Measurements from ENCODE around the gene GNAQ.

DNA sequence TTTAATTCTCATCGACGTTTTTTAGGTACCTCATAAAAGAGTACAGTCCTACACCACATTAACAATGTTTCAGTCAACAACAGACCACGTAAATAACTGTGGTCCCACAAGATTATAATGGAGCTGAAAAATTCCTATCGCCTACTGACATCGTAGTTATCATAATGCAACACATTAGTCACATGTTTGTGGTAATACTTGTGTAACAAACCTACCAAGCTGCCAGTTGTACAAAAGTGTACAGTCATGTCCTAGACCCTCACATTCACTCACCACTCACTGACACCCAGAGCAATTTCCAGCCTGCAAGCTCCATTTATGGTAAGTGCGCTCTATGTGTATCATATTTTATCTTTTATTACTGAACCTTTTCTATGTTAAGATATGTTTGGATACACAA, 16.8 kb downstream of the GNAQ start:
- TF ChIP-seq, protein P1, sequence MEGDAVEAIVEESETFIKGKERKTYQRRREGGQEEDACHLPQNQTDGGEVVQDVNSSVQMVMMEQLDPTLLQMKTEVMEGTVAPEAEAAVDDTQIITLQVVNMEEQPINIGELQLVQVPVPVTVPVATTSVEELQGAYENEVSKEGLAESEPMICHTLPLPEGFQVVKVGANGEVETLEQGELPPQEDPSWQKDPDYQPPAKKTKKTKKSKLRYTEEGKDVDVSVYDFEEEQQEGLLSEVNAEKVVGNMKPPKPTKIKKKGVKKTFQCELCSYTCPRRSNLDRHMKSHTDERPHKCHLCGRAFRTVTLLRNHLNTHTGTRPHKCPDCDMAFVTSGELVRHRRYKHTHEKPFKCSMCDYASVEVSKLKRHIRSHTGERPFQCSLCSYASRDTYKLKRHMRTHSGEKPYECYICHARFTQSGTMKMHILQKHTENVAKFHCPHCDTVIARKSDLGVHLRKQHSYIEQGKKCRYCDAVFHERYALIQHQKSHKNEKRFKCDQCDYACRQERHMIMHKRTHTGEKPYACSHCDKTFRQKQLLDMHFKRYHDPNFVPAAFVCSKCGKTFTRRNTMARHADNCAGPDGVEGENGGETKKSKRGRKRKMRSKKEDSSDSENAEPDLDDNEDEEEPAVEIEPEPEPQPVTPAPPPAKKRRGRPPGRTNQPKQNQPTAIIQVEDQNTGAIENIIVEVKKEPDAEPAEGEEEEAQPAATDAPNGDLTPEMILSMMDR (IDR thresholded peaks at IDR 0.05) = no peak
- no peak for TF ChIP-seq EZH2 (IDR thresholded peaks at IDR 0.05; ENCODE audit: borderline replicate concordance, insufficient read depth, low read depth, low read length, poor library complexity, severe bottlenecking)

Data from B cell (primary cell).